HG02884 (cell line): ENCODE results near the gene DXO.
"Not testable (repeated sequence)": the region's sequence is repeated elsewhere in the genome, so short reads cannot be mapped to it uniquely, and the experiment has no call there.

ENCODE experiments used
- ATAC-seq: cut with Tn5 transposase; IDR thresholded peaks from one replicate; pipeline ENCODE4 v1.9.1; 2021; ENCODE audit warnings: mild to moderate bottlenecking, moderate library complexity; ENCODE audit not compliant: unreplicated experiment

The DXO gene

GRCh38 chr6:31971993-31972708, at the start of gene DXO:
Gene DXO, minus strand, starts transcription at chr6:31972138. Its CDS starts 463 bp downstream, at chr6:31971675.
- ATAC-seq, result peak; percentile 87

- not testable (repeated sequence) for ATAC-seq
Observed at GRCh38 chr6:32014547-32014946, 42.6 kb upstream of the DXO start, which contains the start of gene C4B. Gene C4B, plus strand, starts transcription at chr6:32014795. Its CDS starts 51 bp downstream, at chr6:32014846.

GRCh38 chr6:32013738-32014137, 41.8 kb upstream of the DXO start:
- not testable (repeated sequence) for ATAC-seq

GRCh38 chr6:32012941-32013617, 41.1 kb upstream of the DXO start:
- not testable (repeated sequence) for ATAC-seq

GRCh38 chr6:32010856-32011530, 39.1 kb upstream of the DXO start:
- not testable (repeated sequence) for ATAC-seq

GRCh38 chr6:32009537-32009936, 37.6 kb upstream of the DXO start:
- not testable (repeated sequence) for ATAC-seq

GRCh38 chr6:32008616-32009015, 36.7 kb upstream of the DXO start:
- not testable (repeated sequence) for ATAC-seq

GRCh38 chr6:32008037-32008436, 36.1 kb upstream of the DXO start:
- not testable (repeated sequence) for ATAC-seq

DNA sequence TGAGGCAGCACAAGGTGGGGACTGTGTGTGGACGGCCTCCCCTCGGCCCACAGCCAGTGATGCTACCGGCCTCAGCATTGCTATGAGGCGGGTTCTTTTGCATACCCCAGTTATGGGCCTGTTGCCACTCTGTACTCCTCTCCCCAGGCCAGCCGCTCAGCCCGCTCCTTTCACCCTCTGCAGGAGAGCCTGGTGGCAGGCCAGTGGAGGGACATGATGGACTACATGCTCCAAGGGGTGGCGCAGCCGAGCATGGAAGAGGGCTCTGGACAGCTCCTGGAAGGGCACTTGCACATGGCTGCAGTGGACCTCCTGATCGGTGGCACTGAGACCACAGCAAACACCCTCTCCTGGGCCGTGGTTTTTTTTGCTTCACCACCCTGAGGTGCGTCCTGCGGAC, 35.1 kb upstream of the DXO start:
- ATAC-seq, result not testable (repeated sequence)

GRCh38 chr6:32005991-32006529, 34.1 kb upstream of the DXO start:
- ATAC-seq, result not testable (repeated sequence)

DNA sequence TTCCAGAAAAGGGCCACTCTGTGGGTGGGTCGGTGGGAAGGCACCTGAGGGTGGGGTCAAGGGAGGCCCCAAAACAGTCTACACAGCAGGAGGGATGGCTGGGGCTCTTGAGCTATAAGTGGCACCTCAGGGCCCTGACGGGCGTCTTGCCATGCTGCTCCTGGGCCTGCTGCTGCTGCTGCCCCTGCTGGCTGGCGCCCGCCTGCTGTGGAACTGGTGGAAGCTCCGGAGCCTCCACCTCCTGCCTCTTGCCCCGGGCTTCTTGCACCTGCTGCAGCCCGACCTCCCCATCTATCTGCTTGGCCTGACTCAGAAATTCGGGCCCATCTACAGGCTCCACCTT, 33.6 kb upstream of the DXO start:
- not testable (repeated sequence) for ATAC-seq

GRCh38 chr6:32004864-32005537, 33.1 kb upstream of the DXO start:
- not testable (repeated sequence) for ATAC-seq

- not testable (repeated sequence) for ATAC-seq
Observed at GRCh38 chr6:32004393-32004792, 32.5 kb upstream of the DXO start.

DNA sequence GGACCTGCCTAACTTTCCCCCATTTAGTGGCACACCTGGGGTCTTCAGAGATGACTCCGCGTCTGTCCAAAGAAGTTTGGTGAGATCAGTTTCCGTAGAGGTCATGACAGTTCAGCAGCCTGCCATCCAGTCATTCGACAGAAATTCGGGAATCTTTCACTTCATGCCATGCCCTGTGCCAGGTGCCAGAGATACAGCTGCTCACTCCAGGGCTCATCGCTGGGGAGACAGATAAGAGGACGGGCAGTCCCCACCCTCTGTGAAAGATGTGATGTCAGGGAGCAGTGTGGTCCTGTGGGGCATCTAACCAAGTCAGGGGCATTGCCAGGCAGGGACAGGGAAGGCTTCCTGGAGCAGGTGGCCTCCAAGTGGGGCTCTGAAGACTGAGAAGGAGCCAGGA, 31.4 kb upstream of the DXO start:
- not testable (repeated sequence) for ATAC-seq

DNA sequence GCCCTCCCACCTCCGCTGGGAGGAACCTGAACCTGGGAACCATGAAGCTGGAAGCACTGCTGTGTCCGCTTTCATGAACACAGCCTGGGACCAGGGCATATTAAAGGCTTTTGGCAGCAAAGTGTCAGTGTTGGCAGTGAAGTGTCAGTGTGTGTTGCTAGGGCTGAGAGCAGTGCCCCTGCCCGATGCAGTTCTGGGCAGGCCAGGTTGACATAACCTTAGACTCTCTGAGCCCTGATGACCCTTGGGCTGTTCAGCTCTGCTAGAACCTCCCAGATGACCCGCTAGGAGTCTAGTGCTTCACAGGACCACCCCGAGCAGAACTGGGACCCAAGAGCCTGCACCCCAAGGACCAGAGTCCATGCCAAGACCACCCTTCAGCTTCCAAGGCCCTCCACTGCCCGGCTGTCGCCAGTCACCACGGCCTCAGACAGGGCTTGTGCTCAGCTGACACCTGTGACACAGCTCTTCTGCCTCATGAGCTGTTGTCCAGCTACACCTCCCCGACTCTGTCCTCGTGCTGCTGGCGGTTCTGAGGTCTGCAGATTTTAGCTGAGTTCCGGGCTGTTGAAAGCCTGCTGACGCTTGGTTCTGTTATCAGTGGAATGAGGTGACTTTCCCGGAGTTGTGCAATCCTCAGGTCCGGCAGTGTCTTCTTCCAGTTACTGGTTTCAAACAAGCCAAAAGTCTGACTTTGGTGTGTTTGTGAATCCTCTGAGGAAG, 30.8 kb upstream of the DXO start:
- not testable (repeated sequence) for ATAC-seq

DNA sequence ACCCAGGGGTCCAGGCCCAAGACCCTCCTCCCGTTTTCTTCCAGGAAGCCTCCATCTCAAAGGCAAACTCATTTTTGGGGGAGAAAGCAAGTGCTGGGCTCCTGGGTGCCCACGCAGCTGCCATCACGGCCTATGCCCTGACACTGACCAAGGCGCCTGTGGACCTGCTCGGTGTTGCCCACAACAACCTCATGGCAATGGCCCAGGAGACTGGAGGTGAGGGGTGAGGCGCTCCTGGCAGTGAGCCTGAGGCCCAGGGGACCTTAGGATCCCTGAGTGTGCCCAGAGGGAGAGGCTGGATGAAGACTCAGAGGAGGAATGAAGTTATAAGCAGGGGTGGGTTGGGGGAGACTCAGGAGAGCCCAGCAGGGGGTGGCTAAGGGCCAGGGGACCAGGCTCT, 24.4 kb upstream of the DXO start:
- ATAC-seq, result not testable (repeated sequence)

GRCh38 chr6:31994421-31994820, 22.5 kb upstream of the DXO start:
- not testable (repeated sequence) for ATAC-seq

DNA sequence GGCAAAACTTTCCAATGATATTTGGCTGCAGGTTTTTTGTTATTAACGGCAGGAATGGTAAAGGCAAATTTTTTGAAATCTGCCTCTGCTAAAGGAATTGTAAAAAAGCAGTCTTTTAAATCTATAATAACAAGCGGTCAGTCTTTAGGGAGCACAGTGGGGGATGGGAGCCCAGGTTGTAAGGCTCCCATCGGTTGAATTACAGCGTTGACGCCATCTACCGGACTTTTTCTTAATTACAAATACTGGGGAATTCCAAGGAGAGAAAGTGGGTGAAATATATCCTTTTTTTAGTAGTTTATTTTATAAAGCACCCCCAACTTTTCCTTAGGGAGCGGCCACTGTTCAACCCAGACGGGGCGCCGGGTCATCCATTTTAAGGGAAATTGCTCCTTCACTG, 17.4 kb upstream of the DXO start:
- not testable (repeated sequence) for ATAC-seq

GRCh38 chr6:31981744-31982143, 9.8 kb upstream of the DXO start, which contains the start of gene C4A:
Gene C4A, plus strand, starts transcription at chr6:31982057. Its CDS starts 51 bp downstream, at chr6:31982108.
- not testable (repeated sequence) for ATAC-seq

DNA sequence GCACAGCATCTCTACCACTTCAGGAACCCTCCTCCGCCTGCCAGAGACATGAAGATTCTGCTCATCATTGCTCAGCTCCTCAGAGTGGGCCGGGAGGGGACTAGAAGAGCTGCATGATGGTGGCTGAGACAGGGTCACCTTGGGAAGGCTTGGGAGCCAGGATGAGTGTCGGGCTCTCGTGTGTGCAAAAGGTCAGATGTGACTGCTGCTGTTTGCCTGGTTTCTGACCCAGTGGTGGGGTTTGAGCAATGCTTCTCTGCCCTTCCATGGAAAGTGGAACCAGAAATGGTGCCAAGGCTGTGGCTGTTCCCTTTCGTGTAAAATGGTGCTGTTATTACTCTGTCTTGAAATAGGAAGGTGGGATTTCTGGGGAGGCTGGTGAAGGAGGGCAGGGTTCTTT, 9.1 kb upstream of the DXO start:
- ATAC-seq, result not testable (repeated sequence)
